ENCODE results near the gene SYCE1.
"Not testable (repeated sequence)": the region's sequence is repeated elsewhere in the genome, so short reads cannot be mapped to it uniquely, and the experiment has no call there.

DNA sequence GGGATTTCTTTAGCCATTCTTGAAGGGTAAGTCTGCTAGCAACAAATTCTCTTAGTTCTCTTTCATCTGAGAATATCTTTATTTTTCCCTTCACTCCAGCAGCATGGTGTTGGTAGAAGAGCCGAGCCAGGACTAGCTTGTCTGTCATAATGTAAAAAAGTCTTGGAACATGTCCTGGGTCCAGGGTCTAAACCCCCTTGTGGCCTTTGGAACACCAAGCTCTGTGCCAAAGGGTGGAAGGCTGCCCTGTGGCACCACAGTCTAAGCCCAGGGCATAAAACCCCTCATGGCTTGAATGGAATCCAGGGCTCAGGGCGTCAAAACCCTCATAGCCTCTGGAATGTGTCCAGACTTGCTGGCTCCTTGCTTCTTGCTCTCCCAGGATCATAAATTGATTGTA, 38.1 kb upstream of the SYCE1 start:
- TF ChIP-seq, protein P1, sequence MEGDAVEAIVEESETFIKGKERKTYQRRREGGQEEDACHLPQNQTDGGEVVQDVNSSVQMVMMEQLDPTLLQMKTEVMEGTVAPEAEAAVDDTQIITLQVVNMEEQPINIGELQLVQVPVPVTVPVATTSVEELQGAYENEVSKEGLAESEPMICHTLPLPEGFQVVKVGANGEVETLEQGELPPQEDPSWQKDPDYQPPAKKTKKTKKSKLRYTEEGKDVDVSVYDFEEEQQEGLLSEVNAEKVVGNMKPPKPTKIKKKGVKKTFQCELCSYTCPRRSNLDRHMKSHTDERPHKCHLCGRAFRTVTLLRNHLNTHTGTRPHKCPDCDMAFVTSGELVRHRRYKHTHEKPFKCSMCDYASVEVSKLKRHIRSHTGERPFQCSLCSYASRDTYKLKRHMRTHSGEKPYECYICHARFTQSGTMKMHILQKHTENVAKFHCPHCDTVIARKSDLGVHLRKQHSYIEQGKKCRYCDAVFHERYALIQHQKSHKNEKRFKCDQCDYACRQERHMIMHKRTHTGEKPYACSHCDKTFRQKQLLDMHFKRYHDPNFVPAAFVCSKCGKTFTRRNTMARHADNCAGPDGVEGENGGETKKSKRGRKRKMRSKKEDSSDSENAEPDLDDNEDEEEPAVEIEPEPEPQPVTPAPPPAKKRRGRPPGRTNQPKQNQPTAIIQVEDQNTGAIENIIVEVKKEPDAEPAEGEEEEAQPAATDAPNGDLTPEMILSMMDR (IDR thresholded peaks at IDR 0.05), result not testable (repeated sequence)
- TF ChIP-seq POLR2A (IDR thresholded peaks at IDR 0.05), result not testable (repeated sequence)
